Neural cell (in vitro differentiated cells): ENCODE results near the gene PIK3R3. TPM values are rescaled to one million over a fixed set of nuclear protein-coding genes. Genes with fewer than 3 reads are reported as not detected.

ENCODE experiments used
- H2AFZ ChIP-seq: fragments of 200-600, 300-800 bp; sonication (generic), shearing (Covaris generic); 2 replicates; pipeline ENCODE4 v1.6.0; 2014; ENCODE audit warnings: low read depth, mild to moderate bottlenecking, antibody characterized with exemption, low read length, moderate library complexity
- H3F3A ChIP-seq: fragments of 200-600 bp; shearing (Covaris generic); 2 replicates; pipeline ENCODE4 v1.6.1; 2016; ENCODE audit warnings: mild to moderate bottlenecking, moderate library complexity, mixed read lengths, antibody characterized with exemption, low read length; ENCODE audit not compliant: insufficient read depth, poor library complexity, severe bottlenecking
- H3K27ac ChIP-seq: fragments of 200-600, 300-800 bp; sonication (generic), shearing (Covaris generic); 2 replicates; pipeline ENCODE4 v1.5.1; 2014; ENCODE audit warnings: mild to moderate bottlenecking, low read length, moderate library complexity
- H3K27me3 ChIP-seq: fragments of 300-800, 200-600 bp; sonication (generic), shearing (Covaris generic); 2 replicates; pipeline ENCODE4 v1.6.0; 2014; ENCODE audit warnings: mild to moderate bottlenecking, low read depth, low read length, moderate library complexity; ENCODE audit not compliant: insufficient read depth
- H3K36me3 ChIP-seq: fragments of 300-800, 200-600 bp; sonication (generic), shearing (Covaris generic); 2 replicates; pipeline ENCODE4 v1.5.1; 2014; ENCODE audit warnings: mild to moderate bottlenecking, antibody characterized with exemption, low read length, moderate library complexity; ENCODE audit not compliant: insufficient read depth
- H3K4me2 ChIP-seq: fragments of 300-800, 200-600 bp; sonication (generic), shearing (Covaris generic); 2 replicates; pipeline ENCODE4 v1.6.0; 2014; ENCODE audit warnings: mild to moderate bottlenecking, low read length
- H3K4me3 ChIP-seq: fragments of 300-800, 200-600 bp; sonication (generic), shearing (Covaris generic); 2 replicates; pipeline ENCODE4 v1.5.1; 2014; ENCODE audit warnings: mild to moderate bottlenecking, low read length, moderate library complexity
- H3K79me2 ChIP-seq: fragments of 200-600 bp; shearing (Covaris generic); replicated peaks from 2 replicates; pipeline ENCODE4 v1.6.0; 2014; ENCODE audit warnings: mild to moderate bottlenecking, low read length, moderate library complexity; ENCODE audit not compliant: insufficient read depth
- H3K9ac ChIP-seq: fragments of 300-800, 200-600 bp; sonication (generic), shearing (Covaris generic); 2 replicates; pipeline ENCODE4 v1.6.1; 2016; ENCODE audit warnings: mild to moderate bottlenecking, low read length, mixed read lengths
- H3K9me2 ChIP-seq: fragments of 200-600 bp; shearing (Covaris generic); 2 replicates; pipeline ENCODE4 v1.6.1; 2016; ENCODE audit warnings: mild to moderate bottlenecking, low read length, mixed read lengths; ENCODE audit not compliant: insufficient read depth
- H3K9me3 ChIP-seq: fragments of 200-600, 300-800 bp; sonication (generic), shearing (Covaris generic); 2 replicates; pipeline ENCODE4 v1.6.1; 2016; ENCODE audit warnings: mild to moderate bottlenecking, mixed run types, low read length, moderate library complexity, mixed read lengths
- H4K20me1 ChIP-seq: fragments of 200-600 bp; shearing (Covaris generic); 2 replicates; pipeline ENCODE4 v1.6.1; 2016; ENCODE audit warnings: mild to moderate bottlenecking, mixed run types; ENCODE audit not compliant: insufficient read depth
- EP300 ChIP-seq: fragments of 450-650 bp; conservative IDR thresholded peaks from 2 replicates; pipeline ENCODE4 v1.6.1; 2014; ENCODE audit warnings: antibody characterized with exemption, mild to moderate bottlenecking, moderate library complexity; ENCODE audit not compliant: poor library complexity, severe bottlenecking
- EZH2 ChIP-seq: fragments of 200-600, 300-800 bp; shearing (Covaris generic), sonication (generic); IDR thresholded peaks from 2 replicates; pipeline ENCODE4 v1.6.1; 2014; ENCODE audit warnings: antibody characterized with exemption, low read length, borderline replicate concordance, mild to moderate bottlenecking; ENCODE audit not compliant: insufficient read depth, poor library complexity, severe bottlenecking
- MXI1 ChIP-seq: fragments of 450-650 bp; conservative IDR thresholded peaks from 2 replicates; pipeline ENCODE4 v1.6.1; 2014; ENCODE audit warnings: antibody characterized with exemption, mild to moderate bottlenecking; ENCODE audit not compliant: poor library complexity, severe bottlenecking
- POLR2AphosphoS5 ChIP-seq: IDR thresholded peaks from 2 replicates; pipeline ENCODE4 v1.6.1; 2012
- RAD21 ChIP-seq: fragments of 450-650 bp; conservative IDR thresholded peaks from 2 replicates; pipeline ENCODE4 v1.6.1; 2014; ENCODE audit warnings: antibody characterized with exemption, mild to moderate bottlenecking, moderate library complexity
- SMC3 ChIP-seq: fragments of 450-650 bp; conservative IDR thresholded peaks from 2 replicates; pipeline ENCODE4 v1.6.1; 2014; ENCODE audit warnings: antibody characterized with exemption, mild to moderate bottlenecking, moderate library complexity; ENCODE audit not compliant: poor library complexity
- TAF1 ChIP-seq: IDR thresholded peaks from 2 replicates; pipeline ENCODE4 v1.6.1; 2012; ENCODE audit warnings: low read depth
- polyA plus RNA-seq: library from polyadenylated mRNA; depleted of rRNA; stranded (reverse); fragments of >200 nt; gene quantifications from 2 replicates; pipeline ENCODE4 v1.2.3, GENCODE V29; 2014
- TF ChIP-seq, protein P1 (sequence below): fragments of 450-650 bp; IDR thresholded peaks from 2 replicates; pipeline ENCODE4 v1.5.1; 2014; ENCODE audit warnings: antibody characterized with exemption, mild to moderate bottlenecking, moderate library complexity; ENCODE audit not compliant: poor library complexity, severe bottlenecking
- TF ChIP-seq, protein P2 (sequence below): IDR thresholded peaks from 2 replicates; pipeline ENCODE4 v1.6.1; 2012; ENCODE audit warnings: borderline replicate concordance

The PIK3R3 gene
- polyA plus RNA-seq, 1 donor from 2014 or later, result 119 TPM

GRCh38 chr1:46064708-46065107 is 67.7 kb downstream of the PIK3R3 start:
- Histone ChIP-seq H3K9me3 (no peaks in the 10 kb centered on the region), H3K4me2 (no peak overlapping the region), H2AFZ (no peak overlapping the region), H3K36me3 (peaks cover 27% of the 10 kb centered on the region), H4K20me1 (no peaks in the 10 kb centered on the region), H3K9me2 (no peaks in the 10 kb centered on the region), H3K79me2 (peaks cover 20% of the 10 kb centered on the region), H3K27ac (no peak overlapping the region), H3F3A (no peaks in the 10 kb centered on the region), H3K27me3 (no peaks in the 10 kb centered on the region), H3K4me3 (no peak overlapping the region), H3K9ac (no peak overlapping the region)
- no peak for TF ChIP-seq MXI1
- TF ChIP-seq RAD21, result no peak
- no peak for TF ChIP-seq POLR2AphosphoS5
- TF ChIP-seq EP300, result no peak
- TF ChIP-seq, protein P1, sequence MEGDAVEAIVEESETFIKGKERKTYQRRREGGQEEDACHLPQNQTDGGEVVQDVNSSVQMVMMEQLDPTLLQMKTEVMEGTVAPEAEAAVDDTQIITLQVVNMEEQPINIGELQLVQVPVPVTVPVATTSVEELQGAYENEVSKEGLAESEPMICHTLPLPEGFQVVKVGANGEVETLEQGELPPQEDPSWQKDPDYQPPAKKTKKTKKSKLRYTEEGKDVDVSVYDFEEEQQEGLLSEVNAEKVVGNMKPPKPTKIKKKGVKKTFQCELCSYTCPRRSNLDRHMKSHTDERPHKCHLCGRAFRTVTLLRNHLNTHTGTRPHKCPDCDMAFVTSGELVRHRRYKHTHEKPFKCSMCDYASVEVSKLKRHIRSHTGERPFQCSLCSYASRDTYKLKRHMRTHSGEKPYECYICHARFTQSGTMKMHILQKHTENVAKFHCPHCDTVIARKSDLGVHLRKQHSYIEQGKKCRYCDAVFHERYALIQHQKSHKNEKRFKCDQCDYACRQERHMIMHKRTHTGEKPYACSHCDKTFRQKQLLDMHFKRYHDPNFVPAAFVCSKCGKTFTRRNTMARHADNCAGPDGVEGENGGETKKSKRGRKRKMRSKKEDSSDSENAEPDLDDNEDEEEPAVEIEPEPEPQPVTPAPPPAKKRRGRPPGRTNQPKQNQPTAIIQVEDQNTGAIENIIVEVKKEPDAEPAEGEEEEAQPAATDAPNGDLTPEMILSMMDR, result no peak
- TF ChIP-seq SMC3, result no peak
- TF ChIP-seq, protein P2, sequence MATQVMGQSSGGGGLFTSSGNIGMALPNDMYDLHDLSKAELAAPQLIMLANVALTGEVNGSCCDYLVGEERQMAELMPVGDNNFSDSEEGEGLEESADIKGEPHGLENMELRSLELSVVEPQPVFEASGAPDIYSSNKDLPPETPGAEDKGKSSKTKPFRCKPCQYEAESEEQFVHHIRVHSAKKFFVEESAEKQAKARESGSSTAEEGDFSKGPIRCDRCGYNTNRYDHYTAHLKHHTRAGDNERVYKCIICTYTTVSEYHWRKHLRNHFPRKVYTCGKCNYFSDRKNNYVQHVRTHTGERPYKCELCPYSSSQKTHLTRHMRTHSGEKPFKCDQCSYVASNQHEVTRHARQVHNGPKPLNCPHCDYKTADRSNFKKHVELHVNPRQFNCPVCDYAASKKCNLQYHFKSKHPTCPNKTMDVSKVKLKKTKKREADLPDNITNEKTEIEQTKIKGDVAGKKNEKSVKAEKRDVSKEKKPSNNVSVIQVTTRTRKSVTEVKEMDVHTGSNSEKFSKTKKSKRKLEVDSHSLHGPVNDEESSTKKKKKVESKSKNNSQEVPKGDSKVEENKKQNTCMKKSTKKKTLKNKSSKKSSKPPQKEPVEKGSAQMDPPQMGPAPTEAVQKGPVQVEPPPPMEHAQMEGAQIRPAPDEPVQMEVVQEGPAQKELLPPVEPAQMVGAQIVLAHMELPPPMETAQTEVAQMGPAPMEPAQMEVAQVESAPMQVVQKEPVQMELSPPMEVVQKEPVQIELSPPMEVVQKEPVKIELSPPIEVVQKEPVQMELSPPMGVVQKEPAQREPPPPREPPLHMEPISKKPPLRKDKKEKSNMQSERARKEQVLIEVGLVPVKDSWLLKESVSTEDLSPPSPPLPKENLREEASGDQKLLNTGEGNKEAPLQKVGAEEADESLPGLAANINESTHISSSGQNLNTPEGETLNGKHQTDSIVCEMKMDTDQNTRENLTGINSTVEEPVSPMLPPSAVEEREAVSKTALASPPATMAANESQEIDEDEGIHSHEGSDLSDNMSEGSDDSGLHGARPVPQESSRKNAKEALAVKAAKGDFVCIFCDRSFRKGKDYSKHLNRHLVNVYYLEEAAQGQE, result no peak
- TF ChIP-seq EZH2, result no peak

GRCh38 chr1:46062651-46063319 is 69.6 kb downstream of the PIK3R3 start:
- H3F3A ChIP-seq, result no peaks in the 10 kb centered on the region
- H2AFZ ChIP-seq, result no peak overlapping the region
- H4K20me1 ChIP-seq, result no peaks in the 10 kb centered on the region
- H3K27me3 ChIP-seq, result no peaks in the 10 kb centered on the region
- TF ChIP-seq EP300 (no peak), TAF1 (no peak), SMC3 (no peak), EZH2 (no peak), MXI1 (no peak)
- TF ChIP-seq, protein P1, result no peak
- peaks cover 12% of the 10 kb centered on the region for H3K79me2 ChIP-seq
- no peak overlapping the region for H3K4me3 ChIP-seq
- H3K4me2 ChIP-seq, result no peak overlapping the region
- no peaks in the 10 kb centered on the region for H3K9me2 ChIP-seq
- H3K9me3 ChIP-seq, result no peaks in the 10 kb centered on the region
- peaks cover 22% of the 10 kb centered on the region for H3K36me3 ChIP-seq
- H3K9ac ChIP-seq, result no peak overlapping the region
- no peak overlapping the region for H3K27ac ChIP-seq
